GM21723 (cell line): Measurements from ENCODE around the gene PRDM2.
A peak's percentile ranks its signal among the peaks of the same experiment; 100 is the strongest.
"Not testable (repeated sequence)": the region's sequence is repeated elsewhere in the genome, so short reads cannot be mapped to it uniquely, and the experiment has no call there.

ENCODE experiments used
- ATAC-seq: cut with Tn5 transposase; IDR thresholded peaks from one replicate; pipeline ENCODE4 v1.9.1; 2021; ENCODE audit warnings: mild to moderate bottlenecking, moderate library complexity; ENCODE audit not compliant: unreplicated experiment

Gene PRDM2

GRCh38 chr1:13697738-13698137 lies 2.2 kb upstream of the PRDM2 start:
- ATAC-seq, result no peak

GRCh38 chr1:13699510-13699909 lies 478 bp upstream of the PRDM2 start:
- no peak for ATAC-seq

GRCh38 chr1:13700521-13701270 lies 708 bp downstream of the PRDM2 start:
- ATAC-seq, result peak; percentile 40

GRCh38 chr1:13701271-13701640 lies 1.3 kb downstream of the PRDM2 start:
- ATAC-seq, result no peak

- peak; percentile 77 for ATAC-seq
Observed at GRCh38 chr1:13702425-13703127, 2.6 kb downstream of the PRDM2 start.

GRCh38 chr1:13703128-13703513 lies 3.1 kb downstream of the PRDM2 start:
- no peak for ATAC-seq

- ATAC-seq, result no peak
Observed at GRCh38 chr1:13703558-13704490, 3.8 kb downstream of the PRDM2 start.

GRCh38 chr1:13706046-13706445 lies 6.1 kb downstream of the PRDM2 start:
- no peak for ATAC-seq

GRCh38 chr1:13707164-13707563 lies 7.2 kb downstream of the PRDM2 start:
- no peak for ATAC-seq

- no peak for ATAC-seq
Observed at GRCh38 chr1:13708380-13708982, 8.5 kb downstream of the PRDM2 start.

GRCh38 chr1:13710086-13710485 lies 10.1 kb downstream of the PRDM2 start:
- ATAC-seq, result no peak

GRCh38 chr1:13714851-13715250 lies 14.9 kb downstream of the PRDM2 start:
- ATAC-seq, result no peak

GRCh38 chr1:13715616-13716287 lies 15.8 kb downstream of the PRDM2 start:
- ATAC-seq, result not testable (repeated sequence)

- no peak for ATAC-seq
Observed at GRCh38 chr1:13722808-13723360, 22.9 kb downstream of the PRDM2 start.

GRCh38 chr1:13723810-13724209 lies 23.8 kb downstream of the PRDM2 start:
- ATAC-seq, result no peak

GRCh38 chr1:13725714-13726175 lies 25.8 kb downstream of the PRDM2 start:
- ATAC-seq, result no peak

- no peak for ATAC-seq
Observed at GRCh38 chr1:13728091-13728715, 28.2 kb downstream of the PRDM2 start.

GRCh38 chr1:13730291-13730690 lies 30.3 kb downstream of the PRDM2 start:
- no peak for ATAC-seq

GRCh38 chr1:13730751-13731482 lies 30.9 kb downstream of the PRDM2 start:
- ATAC-seq, result peak; percentile 88
